HUES48 (cell line): Measurements from ENCODE around the gene CSRNP3.
A peak's percentile ranks its signal among the peaks of the same experiment; 100 is the strongest.

ENCODE experiments used
- H3K27ac ChIP-seq: one replicate; pipeline ENCODE4 v1.7.0; 2013; ENCODE audit warnings: low read depth, low read length, inconsistent platforms
- H3K27me3 ChIP-seq: 2 replicates; pipeline ENCODE4 v1.6.1; 2013; ENCODE audit warnings: mild to moderate bottlenecking, low read length; ENCODE audit not compliant: control insufficient read depth, insufficient read depth
- H3K36me3 ChIP-seq: 2 replicates; pipeline ENCODE4 v1.6.1; 2013; ENCODE audit warnings: low read length; ENCODE audit not compliant: control insufficient read depth, insufficient read depth
- H3K4me1 ChIP-seq: 2 replicates; pipeline ENCODE4 v1.6.1; 2013; ENCODE audit warnings: mild to moderate bottlenecking, low read length; ENCODE audit not compliant: control insufficient read depth, insufficient read depth
- H3K4me3 ChIP-seq: 2 replicates; pipeline ENCODE4 v1.5.1; 2013; ENCODE audit warnings: mild to moderate bottlenecking, low read depth, low read length
- H3K9ac ChIP-seq: 2 replicates; pipeline ENCODE4 v1.6.1; 2013; ENCODE audit warnings: mild to moderate bottlenecking, low read depth, low read length, moderate library complexity
- H3K9me3 ChIP-seq: 2 replicates; pipeline ENCODE4 v1.6.1; 2013; ENCODE audit warnings: low read length; ENCODE audit not compliant: control insufficient read depth, insufficient read depth

The CSRNP3 gene

GRCh38 chr2:165699946-165700345 is 230.4 kb downstream of the CSRNP3 start:
- H3K27ac ChIP-seq, result no peak overlapping the region

GRCh38 chr2:165700531-165700930 is 231.0 kb downstream of the CSRNP3 start:
- Histone ChIP-seq H3K36me3 (no peaks in the 10 kb centered on the region), H3K9ac (no peak overlapping the region), H3K9me3 (no peaks in the 10 kb centered on the region), H3K4me3 (no peak overlapping the region), H3K27me3 (no peaks in the 10 kb centered on the region), H3K27ac (no peak overlapping the region), H3K4me1 (peaks cover 51% of the 10 kb centered on the region)

More at GRCh38 chr2:165699946-165700345, 230.4 kb downstream of the CSRNP3 start:
- Histone ChIP-seq H3K36me3 (no peaks in the 10 kb centered on the region), H3K9ac (no peak overlapping the region), H3K9me3 (no peaks in the 10 kb centered on the region), H3K27me3 (no peaks in the 10 kb centered on the region), H3K4me3 (no peak overlapping the region), H3K4me1 (peaks cover 51% of the 10 kb centered on the region)

- Histone ChIP-seq H3K9me3 (no peaks in the 10 kb centered on the region), H3K27ac (no peak overlapping the region), H3K4me3 (no peak overlapping the region), H3K4me1 (peaks cover 51% of the 10 kb centered on the region), H3K27me3 (no peaks in the 10 kb centered on the region), H3K9ac (no peak overlapping the region), H3K36me3 (no peaks in the 10 kb centered on the region)
Observed at GRCh38 chr2:165701147-165701546, 231.6 kb downstream of the CSRNP3 start.

- H3K27ac ChIP-seq, result peak overlapping the region; percentile 88
- peak overlapping the region; percentile 56; the same call in 1 of the 2 replicates for H3K9ac ChIP-seq
- H3K36me3 ChIP-seq, result no peaks in the 10 kb centered on the region
- H3K27me3 ChIP-seq, result no peaks in the 10 kb centered on the region
- H3K9me3 ChIP-seq, result no peaks in the 10 kb centered on the region
- H3K4me3 ChIP-seq, result peak overlapping the region; percentile 6; the same call in 1 of the 2 replicates
- H3K4me1 ChIP-seq, result peaks cover 22% of the 10 kb centered on the region
Observed at GRCh38 chr2:165706960-165707487, 237.5 kb downstream of the CSRNP3 start.

- H3K4me1 ChIP-seq, result no peaks in the 10 kb centered on the region
- no peaks in the 10 kb centered on the region for H3K27me3 ChIP-seq
- no peak overlapping the region for H3K9ac ChIP-seq
- no peaks in the 10 kb centered on the region for H3K9me3 ChIP-seq
- H3K27ac ChIP-seq, result no peak overlapping the region
- no peaks in the 10 kb centered on the region for H3K36me3 ChIP-seq
- no peak overlapping the region for H3K4me3 ChIP-seq
Observed at GRCh38 chr2:165716091-165716490, 246.6 kb downstream of the CSRNP3 start.

- no peaks in the 10 kb centered on the region for H3K36me3 ChIP-seq
- H3K27ac ChIP-seq, result no peak overlapping the region
- 0 out of 2 replicates have a peak, but pooled peaks cover under 1% of the 10 kb centered on the region for H3K4me1 ChIP-seq
- H3K9me3 ChIP-seq, result no peaks in the 10 kb centered on the region
- H3K4me3 ChIP-seq, result no peak overlapping the region
- H3K9ac ChIP-seq, result no peak overlapping the region
- no peaks in the 10 kb centered on the region for H3K27me3 ChIP-seq
Observed at GRCh38 chr2:165718610-165719210, 249.2 kb downstream of the CSRNP3 start.

GRCh38 chr2:165720511-165720910 is 251.0 kb downstream of the CSRNP3 start:
- Histone ChIP-seq H3K27ac (no peak overlapping the region), H3K9ac (no peak overlapping the region)

GRCh38 chr2:165725421-165725820 is 255.9 kb downstream of the CSRNP3 start:
- Histone ChIP-seq H3K9me3 (no peaks in the 10 kb centered on the region), H3K27ac (no peak overlapping the region), H3K27me3 (no peaks in the 10 kb centered on the region), H3K4me3 (no peak overlapping the region), H3K36me3 (no peaks in the 10 kb centered on the region), H3K9ac (no peak overlapping the region), H3K4me1 (peaks cover 4% of the 10 kb centered on the region; the same call in 1 of the 2 replicates)

More at GRCh38 chr2:165720511-165720910, 251.0 kb downstream of the CSRNP3 start:
- H3K36me3 ChIP-seq, result no peaks in the 10 kb centered on the region
- H3K9me3 ChIP-seq, result no peaks in the 10 kb centered on the region
- H3K27me3 ChIP-seq, result no peaks in the 10 kb centered on the region
- H3K4me3 ChIP-seq, result no peak overlapping the region
- H3K4me1 ChIP-seq, result peaks cover 4% of the 10 kb centered on the region; the same call in 1 of the 2 replicates
